Astrocyte (in vitro differentiated cells and primary cell): ENCODE measurements around the gene C1QTNF5. TPM values are rescaled to one million over a fixed set of nuclear protein-coding genes. Genes with fewer than 3 reads are reported as not detected.

ENCODE experiments used
- DNase-seq: peaks from one replicate; pipeline ENCODE4 v3.0.0-alpha.2; 2010; ENCODE audit warnings: low read depth
- FAIRE-seq: peaks from 2 replicates; lab custom pipeline; 2011; peaks lifted over from hg19 to GRCh38; lab: Jason Lieb, UNC
- H2AFZ ChIP-seq: 2 replicates; pipeline ENCODE4 v1.6.0; 2012; ENCODE audit warnings: low read depth, low read length, inconsistent platforms
- H3K27ac ChIP-seq: 2 replicates; pipeline ENCODE4 v1.5.1; 2011; ENCODE audit warnings: low read depth, low read length, inconsistent platforms
- H3K27me3 ChIP-seq: 2 replicates; pipeline ENCODE4 v1.6.0; 2011; ENCODE audit warnings: low read length, inconsistent platforms; ENCODE audit not compliant: insufficient read depth
- H3K36me3 ChIP-seq: 2 replicates; pipeline ENCODE4 v1.5.1; 2011; ENCODE audit warnings: low read length, inconsistent platforms; ENCODE audit not compliant: insufficient read depth
- H3K4me1 ChIP-seq: 2 replicates; pipeline ENCODE4 v1.5.1; 2011; ENCODE audit warnings: low read length, inconsistent platforms; ENCODE audit not compliant: insufficient read depth
- H3K4me2 ChIP-seq: 2 replicates; pipeline ENCODE4 v1.6.0; 2012; ENCODE audit warnings: low read length, inconsistent platforms
- H3K4me3 ChIP-seq: 2 replicates; pipeline ENCODE4 v1.5.1; 2011; ENCODE audit warnings: low read depth, mild to moderate bottlenecking, low read length, inconsistent platforms; ENCODE audit not compliant: insufficient read depth
- H3K79me2 ChIP-seq: 2 replicates; pipeline ENCODE4 v1.6.0; 2012; ENCODE audit warnings: mild to moderate bottlenecking, low read length, inconsistent platforms; ENCODE audit not compliant: insufficient read depth
- H3K9ac ChIP-seq: 2 replicates; pipeline ENCODE4 v1.6.0; 2012; ENCODE audit warnings: mild to moderate bottlenecking, low read length, inconsistent platforms
- H3K9me3 ChIP-seq: 2 replicates; pipeline ENCODE4 v1.5.1; 2012; ENCODE audit warnings: low read depth, mild to moderate bottlenecking, low read length, inconsistent platforms; ENCODE audit not compliant: insufficient read depth
- H4K20me1 ChIP-seq: 2 replicates; pipeline ENCODE4 v1.6.0; 2012; ENCODE audit warnings: low read length, inconsistent platforms; ENCODE audit not compliant: insufficient read depth
- H3K27ac Mint-ChIP-seq: one replicate; pipeline ENCODE4 v1.8.0; 2021; ENCODE audit warnings: mild to moderate bottlenecking, mixed read lengths; ENCODE audit not compliant: unreplicated experiment
- H3K27me3 Mint-ChIP-seq: one replicate; pipeline ENCODE4 v1.8.0; 2021; ENCODE audit warnings: low read depth, mixed read lengths; ENCODE audit not compliant: unreplicated experiment
- H3K36me3 Mint-ChIP-seq: one replicate; pipeline ENCODE4 v1.8.0; 2021; ENCODE audit warnings: low read depth, mixed read lengths; ENCODE audit not compliant: unreplicated experiment
- H3K4me1 Mint-ChIP-seq: one replicate; pipeline ENCODE4 v1.8.0; 2021; ENCODE audit warnings: low read depth, mixed read lengths; ENCODE audit not compliant: unreplicated experiment
- H3K4me3 Mint-ChIP-seq: one replicate; pipeline ENCODE4 v1.8.0; 2021; ENCODE audit warnings: mild to moderate bottlenecking, moderate library complexity, mixed read lengths; ENCODE audit not compliant: unreplicated experiment
- H3K9me3 Mint-ChIP-seq: one replicate; pipeline ENCODE4 v1.8.0; 2021; ENCODE audit warnings: mild to moderate bottlenecking, mixed read lengths; ENCODE audit not compliant: unreplicated experiment
- EZH2 ChIP-seq: IDR thresholded peaks from 2 replicates; pipeline ENCODE4 v1.6.1; 2012; ENCODE audit warnings: mild to moderate bottlenecking, low read length, inconsistent platforms; ENCODE audit not compliant: insufficient read depth
- total RNA-seq: library from RNA; stranded (reverse); gene quantifications from 2 replicates; pipeline ENCODE4 v1.2.1, GENCODE V29; 2021
- TF ChIP-seq, protein P1 (sequence below): IDR thresholded peaks from 2 replicates; pipeline ENCODE4 v1.5.1; 2011; ENCODE audit warnings: low read depth, mild to moderate bottlenecking, inconsistent platforms, low read length, moderate library complexity; ENCODE audit not compliant: insufficient read depth

Gene C1QTNF5
- total RNA-seq, 1 donor from 2014 or later: 6.3 TPM

DNA sequence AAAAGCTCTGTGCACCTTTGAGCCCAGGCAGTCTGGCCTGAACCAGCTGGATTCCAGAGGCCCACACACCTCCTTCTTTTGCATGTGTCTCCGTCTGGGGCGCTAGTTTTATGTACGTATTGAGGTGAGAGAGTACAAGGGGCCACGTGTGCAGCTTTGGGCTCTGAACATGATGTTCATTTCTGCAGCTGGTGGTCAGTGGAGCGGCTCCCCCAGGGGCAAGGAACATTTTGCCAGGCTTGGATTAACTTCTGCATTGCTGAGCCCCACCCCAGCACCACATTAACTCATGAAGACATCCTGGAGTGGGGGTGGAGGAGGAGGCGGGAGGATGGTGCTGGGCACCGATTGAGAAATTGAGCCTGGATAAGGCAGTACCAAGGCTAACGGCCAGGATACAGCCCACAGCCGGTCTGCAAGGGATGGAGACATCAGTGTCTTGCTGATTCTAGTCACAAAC lies 27.0 kb upstream of the C1QTNF5 start:
- TF ChIP-seq, protein P1, sequence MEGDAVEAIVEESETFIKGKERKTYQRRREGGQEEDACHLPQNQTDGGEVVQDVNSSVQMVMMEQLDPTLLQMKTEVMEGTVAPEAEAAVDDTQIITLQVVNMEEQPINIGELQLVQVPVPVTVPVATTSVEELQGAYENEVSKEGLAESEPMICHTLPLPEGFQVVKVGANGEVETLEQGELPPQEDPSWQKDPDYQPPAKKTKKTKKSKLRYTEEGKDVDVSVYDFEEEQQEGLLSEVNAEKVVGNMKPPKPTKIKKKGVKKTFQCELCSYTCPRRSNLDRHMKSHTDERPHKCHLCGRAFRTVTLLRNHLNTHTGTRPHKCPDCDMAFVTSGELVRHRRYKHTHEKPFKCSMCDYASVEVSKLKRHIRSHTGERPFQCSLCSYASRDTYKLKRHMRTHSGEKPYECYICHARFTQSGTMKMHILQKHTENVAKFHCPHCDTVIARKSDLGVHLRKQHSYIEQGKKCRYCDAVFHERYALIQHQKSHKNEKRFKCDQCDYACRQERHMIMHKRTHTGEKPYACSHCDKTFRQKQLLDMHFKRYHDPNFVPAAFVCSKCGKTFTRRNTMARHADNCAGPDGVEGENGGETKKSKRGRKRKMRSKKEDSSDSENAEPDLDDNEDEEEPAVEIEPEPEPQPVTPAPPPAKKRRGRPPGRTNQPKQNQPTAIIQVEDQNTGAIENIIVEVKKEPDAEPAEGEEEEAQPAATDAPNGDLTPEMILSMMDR: no peak
- no peak for TF ChIP-seq EZH2
- H3K4me3 Mint-ChIP-seq: no peak overlapping the region
- H2AFZ ChIP-seq: no peak overlapping the region
- H3K4me2 ChIP-seq: no peak overlapping the region
- DNase-seq: no peak
- peaks cover 10% of the 10 kb centered on the region for H3K4me1 ChIP-seq
- peaks cover 11% of the 10 kb centered on the region for H3K27me3 ChIP-seq
- H3K36me3 ChIP-seq: no peaks in the 10 kb centered on the region
- H3K36me3 Mint-ChIP-seq: no peaks in the 10 kb centered on the region
- no peak overlapping the region for H3K4me3 ChIP-seq
- H3K27ac Mint-ChIP-seq: no peak overlapping the region
- H3K79me2 ChIP-seq: no peaks in the 10 kb centered on the region
- H3K9ac ChIP-seq: no peak overlapping the region
- H3K27me3 Mint-ChIP-seq: peaks cover 13% of the 10 kb centered on the region
- no peaks in the 10 kb centered on the region for H3K9me3 ChIP-seq
- H4K20me1 ChIP-seq: no peaks in the 10 kb centered on the region
- no peak overlapping the region for H3K27ac ChIP-seq
- H3K4me1 Mint-ChIP-seq: peaks cover 18% of the 10 kb centered on the region
- FAIRE-seq: no peak
- no peaks in the 10 kb centered on the region for H3K9me3 Mint-ChIP-seq

GRCh38 chr11:119366690-119367620 lies 26.3 kb upstream of the C1QTNF5 start:
- no peak for FAIRE-seq
- TF ChIP-seq, protein P1: no peak
- TF ChIP-seq EZH2: no peak
- H3K4me3 ChIP-seq: no peak overlapping the region
- H3K36me3 ChIP-seq: no peaks in the 10 kb centered on the region
- H3K27ac ChIP-seq: no peak overlapping the region
- H2AFZ ChIP-seq: no peak overlapping the region
- no peak for DNase-seq
- Mint-ChIP-seq H3K27ac (no peak overlapping the region), H3K36me3 (no peaks in the 10 kb centered on the region), H3K4me3 (no peak overlapping the region), H3K9me3 (no peaks in the 10 kb centered on the region), H3K4me1 (peaks cover 26% of the 10 kb centered on the region), H3K27me3 (peaks cover 11% of the 10 kb centered on the region)
- no peak overlapping the region for H3K4me2 ChIP-seq
- H3K27me3 ChIP-seq: peaks cover 11% of the 10 kb centered on the region
- H3K9ac ChIP-seq: no peak overlapping the region
- H3K4me1 ChIP-seq: peaks cover 14% of the 10 kb centered on the region
- H3K79me2 ChIP-seq: no peaks in the 10 kb centered on the region
- H3K9me3 ChIP-seq: no peaks in the 10 kb centered on the region
- no peaks in the 10 kb centered on the region for H4K20me1 ChIP-seq
